Measurements from ENCODE around the gene MED27.

MED27 gene

DNA sequence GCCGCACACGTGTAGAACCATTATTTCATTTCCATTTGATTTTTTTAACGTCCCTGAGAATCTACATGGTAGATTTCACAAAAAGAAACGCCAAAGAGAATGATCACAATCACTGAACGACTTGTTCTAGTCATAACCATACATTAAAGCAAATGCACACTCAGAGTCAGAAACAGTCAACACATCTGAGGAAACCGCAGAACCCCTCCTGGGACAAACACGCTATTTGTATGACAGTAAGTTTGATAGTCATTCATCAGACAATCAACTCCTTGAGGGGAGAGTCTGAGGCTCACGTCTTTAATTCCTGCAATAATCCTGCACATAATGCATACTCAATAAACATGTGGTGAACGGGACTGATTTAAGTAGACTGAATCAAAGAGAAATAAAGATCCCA is 129.2 kb downstream of the MED27 start:
- H3K27ac ChIP-seq (replicated peaks): no peak overlapping the region
- H3K27me3 ChIP-seq (ENCODE audit: insufficient read depth, poor library complexity, severe bottlenecking): no peaks in the 10 kb centered on the region
- no peak overlapping the region for H3K4me3 ChIP-seq (replicated peaks; ENCODE audit: insufficient read depth, low read length)
- no peak for DNase-seq (ENCODE audit: low read depth in 1 of 2, low spot score in 1 of 2)
- TF ChIP-seq POLR2AphosphoS5 (IDR thresholded peaks at IDR 0.05; ENCODE audit: low read depth): no peak
- TF ChIP-seq, protein P1, sequence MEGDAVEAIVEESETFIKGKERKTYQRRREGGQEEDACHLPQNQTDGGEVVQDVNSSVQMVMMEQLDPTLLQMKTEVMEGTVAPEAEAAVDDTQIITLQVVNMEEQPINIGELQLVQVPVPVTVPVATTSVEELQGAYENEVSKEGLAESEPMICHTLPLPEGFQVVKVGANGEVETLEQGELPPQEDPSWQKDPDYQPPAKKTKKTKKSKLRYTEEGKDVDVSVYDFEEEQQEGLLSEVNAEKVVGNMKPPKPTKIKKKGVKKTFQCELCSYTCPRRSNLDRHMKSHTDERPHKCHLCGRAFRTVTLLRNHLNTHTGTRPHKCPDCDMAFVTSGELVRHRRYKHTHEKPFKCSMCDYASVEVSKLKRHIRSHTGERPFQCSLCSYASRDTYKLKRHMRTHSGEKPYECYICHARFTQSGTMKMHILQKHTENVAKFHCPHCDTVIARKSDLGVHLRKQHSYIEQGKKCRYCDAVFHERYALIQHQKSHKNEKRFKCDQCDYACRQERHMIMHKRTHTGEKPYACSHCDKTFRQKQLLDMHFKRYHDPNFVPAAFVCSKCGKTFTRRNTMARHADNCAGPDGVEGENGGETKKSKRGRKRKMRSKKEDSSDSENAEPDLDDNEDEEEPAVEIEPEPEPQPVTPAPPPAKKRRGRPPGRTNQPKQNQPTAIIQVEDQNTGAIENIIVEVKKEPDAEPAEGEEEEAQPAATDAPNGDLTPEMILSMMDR (IDR thresholded peaks at IDR 0.05; ENCODE audit: insufficient read depth, low read length): no peak

DNA sequence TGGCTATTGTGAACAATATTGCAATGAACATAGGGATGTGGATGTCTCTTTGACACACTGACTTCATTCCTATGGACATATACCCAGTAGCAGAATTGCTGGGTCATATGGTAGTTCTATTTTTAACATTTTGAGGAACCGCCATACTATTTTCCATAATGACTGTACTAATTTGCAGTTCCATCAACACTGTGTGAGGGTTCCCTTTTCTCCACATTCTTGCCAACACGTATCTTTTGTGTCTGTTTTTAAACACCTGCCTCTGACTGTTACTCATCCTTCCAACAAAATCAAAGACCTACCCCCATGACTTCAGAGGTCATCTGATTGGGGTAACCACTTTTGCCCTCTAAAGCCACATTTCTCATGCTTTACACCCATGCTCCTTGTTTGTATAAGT is 133.5 kb downstream of the MED27 start:
- DNase-seq (ENCODE audit: low read depth in 1 of 2, low spot score in 1 of 2): no peak
- TF ChIP-seq POLR2AphosphoS5 (IDR thresholded peaks at IDR 0.05; ENCODE audit: low read depth) (no peak), GABPA (IDR thresholded peaks at IDR 0.05; ENCODE audit: low read depth) (no peak), SPI1 (IDR thresholded peaks at IDR 0.05; ENCODE audit: borderline replicate concordance, low read depth) (peak; percentile 61; the same call in 1 of the 2 replicates)
- Histone ChIP-seq H3K4me3 (replicated peaks; ENCODE audit: insufficient read depth, low read length) (no peak overlapping the region), H3K27me3 (ENCODE audit: insufficient read depth, poor library complexity, severe bottlenecking) (no peaks in the 10 kb centered on the region), H3K27ac (replicated peaks) (peak overlapping the region; percentile 17; the same call in 1 of the 2 replicates)

DNA sequence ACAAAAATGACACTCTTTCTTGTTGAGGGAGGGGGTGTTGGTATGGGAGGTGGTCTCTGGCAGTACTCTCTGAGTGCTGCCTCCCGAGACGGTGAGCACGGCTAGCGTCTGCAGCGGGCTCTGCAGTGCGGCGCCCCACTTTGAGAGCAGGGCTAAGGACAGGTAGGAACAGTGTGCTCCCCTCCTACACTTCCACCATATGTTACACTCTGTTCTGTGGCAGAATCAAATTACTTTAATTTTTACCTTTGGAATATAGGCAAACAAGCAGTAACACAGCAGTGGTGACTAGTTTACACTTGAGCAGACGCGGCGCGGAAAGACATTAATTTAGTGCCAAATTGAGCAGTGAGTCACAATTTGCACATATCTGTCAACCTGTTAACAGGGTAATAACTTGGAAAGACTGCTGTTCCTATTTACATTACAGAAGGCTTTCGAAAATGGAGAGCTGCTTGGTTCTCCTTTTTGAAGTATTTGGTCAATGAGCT is 136.3 kb downstream of the MED27 start:
- DNase-seq (ENCODE audit: low read depth in 1 of 2, low spot score in 1 of 2): no peak
- no peak overlapping the region for H3K27ac ChIP-seq (replicated peaks)
- no peaks in the 10 kb centered on the region for H3K27me3 ChIP-seq (ENCODE audit: insufficient read depth, poor library complexity, severe bottlenecking)
- TF ChIP-seq GABPA (IDR thresholded peaks at IDR 0.05; ENCODE audit: low read depth) (no peak), SPI1 (IDR thresholded peaks at IDR 0.05; ENCODE audit: borderline replicate concordance, low read depth) (no peak), POLR2AphosphoS5 (IDR thresholded peaks at IDR 0.05; ENCODE audit: low read depth) (no peak)
- TF ChIP-seq, protein P2, sequence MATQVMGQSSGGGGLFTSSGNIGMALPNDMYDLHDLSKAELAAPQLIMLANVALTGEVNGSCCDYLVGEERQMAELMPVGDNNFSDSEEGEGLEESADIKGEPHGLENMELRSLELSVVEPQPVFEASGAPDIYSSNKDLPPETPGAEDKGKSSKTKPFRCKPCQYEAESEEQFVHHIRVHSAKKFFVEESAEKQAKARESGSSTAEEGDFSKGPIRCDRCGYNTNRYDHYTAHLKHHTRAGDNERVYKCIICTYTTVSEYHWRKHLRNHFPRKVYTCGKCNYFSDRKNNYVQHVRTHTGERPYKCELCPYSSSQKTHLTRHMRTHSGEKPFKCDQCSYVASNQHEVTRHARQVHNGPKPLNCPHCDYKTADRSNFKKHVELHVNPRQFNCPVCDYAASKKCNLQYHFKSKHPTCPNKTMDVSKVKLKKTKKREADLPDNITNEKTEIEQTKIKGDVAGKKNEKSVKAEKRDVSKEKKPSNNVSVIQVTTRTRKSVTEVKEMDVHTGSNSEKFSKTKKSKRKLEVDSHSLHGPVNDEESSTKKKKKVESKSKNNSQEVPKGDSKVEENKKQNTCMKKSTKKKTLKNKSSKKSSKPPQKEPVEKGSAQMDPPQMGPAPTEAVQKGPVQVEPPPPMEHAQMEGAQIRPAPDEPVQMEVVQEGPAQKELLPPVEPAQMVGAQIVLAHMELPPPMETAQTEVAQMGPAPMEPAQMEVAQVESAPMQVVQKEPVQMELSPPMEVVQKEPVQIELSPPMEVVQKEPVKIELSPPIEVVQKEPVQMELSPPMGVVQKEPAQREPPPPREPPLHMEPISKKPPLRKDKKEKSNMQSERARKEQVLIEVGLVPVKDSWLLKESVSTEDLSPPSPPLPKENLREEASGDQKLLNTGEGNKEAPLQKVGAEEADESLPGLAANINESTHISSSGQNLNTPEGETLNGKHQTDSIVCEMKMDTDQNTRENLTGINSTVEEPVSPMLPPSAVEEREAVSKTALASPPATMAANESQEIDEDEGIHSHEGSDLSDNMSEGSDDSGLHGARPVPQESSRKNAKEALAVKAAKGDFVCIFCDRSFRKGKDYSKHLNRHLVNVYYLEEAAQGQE (IDR thresholded peaks at IDR 0.05; ENCODE audit: insufficient replicate concordance, low read depth): no peak
- TF ChIP-seq, protein P1 (IDR thresholded peaks at IDR 0.05; ENCODE audit: insufficient read depth, low read length): no peak
- H3K4me3 ChIP-seq (replicated peaks; ENCODE audit: insufficient read depth, low read length): no peak overlapping the region

DNA sequence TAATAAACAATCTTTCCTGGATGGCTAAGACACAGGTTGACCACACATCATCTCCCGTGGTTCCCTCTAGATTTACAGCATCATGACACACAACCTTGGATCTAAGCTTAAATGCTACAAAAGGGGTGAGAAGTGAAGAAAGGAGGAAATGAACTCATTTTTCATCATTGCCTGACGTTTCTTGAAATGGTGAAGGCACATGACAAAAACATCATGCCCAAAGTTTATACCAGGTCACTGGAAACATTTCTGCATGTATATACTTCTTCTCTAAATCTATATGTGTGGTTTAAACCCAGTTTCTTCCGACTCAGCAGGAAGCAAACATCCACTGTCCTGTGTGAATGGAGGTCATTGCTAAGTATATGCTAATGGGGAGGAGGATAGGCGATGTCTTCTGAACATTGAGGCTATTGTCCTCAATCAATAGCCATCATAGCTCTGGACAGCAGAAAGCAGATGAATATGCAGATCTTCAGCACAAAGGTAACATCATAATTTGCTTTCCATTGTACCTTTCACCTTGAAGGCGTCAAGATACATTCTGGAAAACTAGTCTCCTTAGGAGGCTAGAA is 137.4 kb downstream of the MED27 start:
- DNase-seq (ENCODE audit: low read depth in 1 of 2, low spot score in 1 of 2): no peak
- TF ChIP-seq SPI1 (IDR thresholded peaks at IDR 0.05; ENCODE audit: borderline replicate concordance, low read depth): no peak
- TF ChIP-seq, protein P1 (IDR thresholded peaks at IDR 0.05; ENCODE audit: insufficient read depth, low read length): no peak
- TF ChIP-seq, protein P2 (IDR thresholded peaks at IDR 0.05; ENCODE audit: insufficient replicate concordance, low read depth): no peak
- TF ChIP-seq GABPA (IDR thresholded peaks at IDR 0.05; ENCODE audit: low read depth): no peak
- Histone ChIP-seq H3K4me3 (replicated peaks; ENCODE audit: insufficient read depth, low read length) (no peak overlapping the region), H3K27me3 (ENCODE audit: insufficient read depth, poor library complexity, severe bottlenecking) (no peaks in the 10 kb centered on the region), H3K27ac (replicated peaks) (no peak overlapping the region)

All from HL-60 (cell line).